Thymus (tissue), 11 donors: ENCODE measurements around the gene BANK1. TPM values are rescaled to one million over a fixed set of nuclear protein-coding genes. Genes with fewer than 3 reads are reported as not detected.
A peak's percentile ranks its signal among the peaks of the same experiment; 100 is the strongest.

Experiments used
- DNase-seq, 9 donors: peaks; one replicate each; pipeline ENCODE4 v3.0.0-alpha.2; 2013; ENCODE audit warnings: low spot score in 9 of 9, low read depth in 6 of 9, missing footprints in 1 of 9
- H3K27ac ChIP-seq, 2 donors: one replicate each; pipeline ENCODE4 v1.5.1; 2013; ENCODE audit warnings: control low read depth in 1 of 2, low read depth in 1 of 2, low read length in 1 of 2, mild to moderate bottlenecking in 1 of 2, moderate library complexity in 1 of 2
- H3K27me3 ChIP-seq, 2 donors: one replicate each; pipeline ENCODE4 v1.5.1; 2013; ENCODE audit warnings: low read length in 1 of 2; ENCODE audit not compliant: control insufficient read depth in 2 of 2, insufficient read depth in 1 of 2
- H3K36me3 ChIP-seq, 2 donors: one replicate each; pipeline ENCODE4 v1.5.1; 2013; ENCODE audit warnings: low read length in 1 of 2, mild to moderate bottlenecking in 1 of 2, moderate library complexity in 1 of 2; ENCODE audit not compliant: control insufficient read depth in 2 of 2, insufficient read depth in 2 of 2
- H3K4me1 ChIP-seq, 2 donors: one replicate each; pipeline ENCODE4 v1.5.1; 2013; ENCODE audit warnings: low read length in 2 of 2; ENCODE audit not compliant: control insufficient read depth in 2 of 2, insufficient read depth in 2 of 2
- H3K4me3 ChIP-seq, 2 donors: one replicate each; pipeline ENCODE4 v1.5.1; 2013; ENCODE audit warnings: low read length in 2 of 2, control low read depth in 1 of 2, mild to moderate bottlenecking in 1 of 2
- H3K9me3 ChIP-seq, 2 donors: one replicate each; pipeline ENCODE4 v1.5.1; 2013; ENCODE audit warnings: low read length in 1 of 2, mild to moderate bottlenecking in 1 of 2; ENCODE audit not compliant: control insufficient read depth in 2 of 2, insufficient read depth in 1 of 2
- WGBS: extraction: QIAGEN DNeasy Blood & Tissue Kit; methylation state at CpG from one replicate; pipeline ENCODE4 v1.1.7; 2013; 5-methylcytosine and 5-hydroxymethylcytosine counted together
- polyA plus RNA-seq: library from polyadenylated mRNA; stranded (reverse); fragments of 200-250 nt; gene quantifications from one replicate; pipeline ENCODE4 v1.2.3, GENCODE V29; 2013
- total RNA-seq: library from RNA; stranded (reverse); fragments of 120-200 nt; gene quantifications from one replicate; pipeline ENCODE4 v1.2.4, GENCODE V29; 2013
- donor health status: healthy.

Gene BANK1
- total and polyA plus RNA-seq, 2 donors, result 1.7 to 10.9 TPM

- H3K4me1 ChIP-seq, result peaks cover 2 to 11% of the 10 kb centered on the region in 2 donors
- no peaks in the 10 kb centered on the region for H3K9me3 ChIP-seq
- no peak for DNase-seq
- no peak overlapping the region for H3K27ac ChIP-seq
- H3K27me3 ChIP-seq, result peaks cover 0 to 9% of the 10 kb centered on the region in 2 donors
- 95% methylated on average over 1 of the region's 1 CpG for WGBS
- no peaks in the 10 kb centered on the region for H3K36me3 ChIP-seq
- no peak overlapping the region for H3K4me3 ChIP-seq
These were observed 4.3 kb downstream of the BANK1 start for GRCh38 chr4:101794806-101795205.

GRCh38 chr4:101795704-101796103, 5.2 kb downstream of the BANK1 start:
- no peak for DNase-seq

GRCh38 chr4:101801958-101802357, 11.4 kb downstream of the BANK1 start:
- no peak overlapping the region for H3K4me3 ChIP-seq
- 88% methylated on average over 3 of the region's 3 CpGs for WGBS
- no peaks in the 10 kb centered on the region for H3K36me3 ChIP-seq

More at GRCh38 chr4:101795704-101796103, 5.2 kb downstream of the BANK1 start:
- Histone ChIP-seq H3K27ac (no peak overlapping the region), H3K36me3 (no peaks in the 10 kb centered on the region), H3K4me1 (peaks cover 2 to 6% of the 10 kb centered on the region in 2 donors), H3K9me3 (no peaks in the 10 kb centered on the region), H3K27me3 (peaks cover 0 to 6% of the 10 kb centered on the region in 2 donors), H3K4me3 (no peak overlapping the region)

GRCh38 chr4:101806914-101807313, 16.4 kb downstream of the BANK1 start:
- H3K9me3 ChIP-seq, result no peaks in the 10 kb centered on the region
- H3K4me1 ChIP-seq, result no peaks in the 10 kb centered on the region
- H3K4me3 ChIP-seq, result no peak overlapping the region
- no peaks in the 10 kb centered on the region for H3K36me3 ChIP-seq
- peak overlapping the region in 1 of 2 donors; percentile 14 for H3K27ac ChIP-seq
- DNase-seq, result peak in 1 of 9 donors; percentile 1
- H3K27me3 ChIP-seq, result no peaks in the 10 kb centered on the region
- WGBS, result 86% methylated on average over 2 of the region's 2 CpGs

More at GRCh38 chr4:101801958-101802357, 11.4 kb downstream of the BANK1 start:
- Histone ChIP-seq H3K27ac (no peak overlapping the region), H3K27me3 (no peaks in the 10 kb centered on the region), H3K4me1 (no peaks in the 10 kb centered on the region), H3K9me3 (no peaks in the 10 kb centered on the region)
- no peak for DNase-seq

GRCh38 chr4:101807351-101807750, 16.8 kb downstream of the BANK1 start:
- no peak for DNase-seq
- no peaks in the 10 kb centered on the region for H3K9me3 ChIP-seq
- H3K4me3 ChIP-seq, result no peak overlapping the region
- H3K36me3 ChIP-seq, result no peaks in the 10 kb centered on the region
- 90% methylated on average over 2 of the region's 2 CpGs for WGBS
- no peaks in the 10 kb centered on the region for H3K27me3 ChIP-seq
- H3K4me1 ChIP-seq, result no peaks in the 10 kb centered on the region
- peak overlapping the region in 1 of 2 donors; percentile 14 for H3K27ac ChIP-seq

GRCh38 chr4:101813604-101814003, 23.1 kb downstream of the BANK1 start:
- Histone ChIP-seq H3K36me3 (no peaks in the 10 kb centered on the region), H3K27ac (no peak overlapping the region), H3K4me3 (no peak overlapping the region), H3K4me1 (no peaks in the 10 kb centered on the region), H3K9me3 (no peaks in the 10 kb centered on the region), H3K27me3 (no peaks in the 10 kb centered on the region)
- WGBS, result 68% methylated on average over 5 of the region's 5 CpGs
- DNase-seq, result no peak

- H3K4me1 ChIP-seq, result no peaks in the 10 kb centered on the region
- 6% methylated on average over 2 of the region's 2 CpGs for WGBS
- H3K4me3 ChIP-seq, result no peak overlapping the region
- H3K27ac ChIP-seq, result no peak overlapping the region
- no peaks in the 10 kb centered on the region for H3K36me3 ChIP-seq
- no peaks in the 10 kb centered on the region for H3K9me3 ChIP-seq
- DNase-seq, result no peak
- H3K27me3 ChIP-seq, result no peaks in the 10 kb centered on the region
These were observed 27.8 kb downstream of the BANK1 start for GRCh38 chr4:101818362-101818761.

GRCh38 chr4:101823864-101824263, 33.3 kb downstream of the BANK1 start:
- no peak overlapping the region for H3K4me3 ChIP-seq
- WGBS, result 96% methylated on average over 2 of the region's 2 CpGs
- H3K27ac ChIP-seq, result no peak overlapping the region

GRCh38 chr4:101824500-101824899, 34.0 kb downstream of the BANK1 start:
- Histone ChIP-seq H3K9me3 (peaks cover 0 to 2% of the 10 kb centered on the region in 2 donors), H3K27ac (no peak overlapping the region), H3K36me3 (no peaks in the 10 kb centered on the region), H3K4me3 (no peak overlapping the region), H3K4me1 (no peaks in the 10 kb centered on the region), H3K27me3 (no peaks in the 10 kb centered on the region)
- no peak for DNase-seq

More at GRCh38 chr4:101823864-101824263, 33.3 kb downstream of the BANK1 start:
- DNase-seq, result no peak
- no peaks in the 10 kb centered on the region for H3K4me1 ChIP-seq
- H3K9me3 ChIP-seq, result peaks cover 0 to 1% of the 10 kb centered on the region in 2 donors
- H3K36me3 ChIP-seq, result no peaks in the 10 kb centered on the region
- H3K27me3 ChIP-seq, result no peaks in the 10 kb centered on the region

GRCh38 chr4:101825953-101826352, 35.4 kb downstream of the BANK1 start:
- H3K4me3 ChIP-seq, result no peak overlapping the region
- no peak for DNase-seq
- no peaks in the 10 kb centered on the region for H3K27me3 ChIP-seq
- peaks cover 0 to 2% of the 10 kb centered on the region in 2 donors for H3K9me3 ChIP-seq
- no peaks in the 10 kb centered on the region for H3K36me3 ChIP-seq
- no peak overlapping the region for H3K27ac ChIP-seq
- WGBS, result 97% methylated on average over 2 of the region's 2 CpGs
- H3K4me1 ChIP-seq, result no peaks in the 10 kb centered on the region
